HEK293T (cell line): ENCODE data around the gene CCT8L2.
"Not testable (repeated sequence)": the region's sequence is repeated elsewhere in the genome, so short reads cannot be mapped to it uniquely, and the experiment has no call there.

Source experiments
- ARNT ChIP-seq: fragments of 450-650 bp; IDR thresholded peaks from 2 replicates; pipeline ENCODE4 v1.6.1; 2017; ENCODE audit warnings: mild to moderate bottlenecking
- BHLHE40 ChIP-seq: fragments of 450-650 bp; IDR thresholded peaks from 2 replicates; pipeline ENCODE4 v1.6.1; 2016; ENCODE audit warnings: mild to moderate bottlenecking, moderate library complexity, borderline replicate concordance
- CTBP1 ChIP-seq: fragments of 450-650 bp; IDR thresholded peaks from 2 replicates; pipeline ENCODE4 v1.6.1; 2016; ENCODE audit warnings: borderline replicate concordance
- ELF4 ChIP-seq: fragments of 450-650 bp; IDR thresholded peaks from 2 replicates; pipeline ENCODE4 v1.6.1; 2017; ENCODE audit warnings: antibody characterized with exemption
- FOXA1 ChIP-seq: fragments of 450-650 bp; IDR thresholded peaks from 2 replicates; pipeline ENCODE4 v1.6.1; 2016; ENCODE audit warnings: mild to moderate bottlenecking
- L3MBTL2 ChIP-seq: fragments of 450-650 bp; conservative IDR thresholded peaks from 2 replicates; pipeline ENCODE4 v1.6.1; 2016; ENCODE audit warnings: mild to moderate bottlenecking
- LEF1 ChIP-seq: fragments of 450-650 bp; IDR thresholded peaks from 2 replicates; pipeline ENCODE4 v1.6.1; 2017; ENCODE audit warnings: mild to moderate bottlenecking, borderline replicate concordance
- NFRKB ChIP-seq: fragments of 450-650 bp; IDR thresholded peaks from 2 replicates; pipeline ENCODE4 v1.6.1; 2016; ENCODE audit warnings: mild to moderate bottlenecking, moderate library complexity
- SP1 ChIP-seq: fragments of 450-650 bp; IDR thresholded peaks from 2 replicates; pipeline ENCODE4 v1.6.1; 2017
- SUZ12 ChIP-seq: fragments of 450-650 bp; IDR thresholded peaks from 2 replicates; pipeline ENCODE4 v1.6.1; 2016; ENCODE audit warnings: mild to moderate bottlenecking
- TARDBP ChIP-seq: fragments of 450-650 bp; IDR thresholded peaks from 2 replicates; pipeline ENCODE4 v1.6.1; 2016
- ZNF384 ChIP-seq: fragments of 450-650 bp; IDR thresholded peaks from 2 replicates; pipeline ENCODE4 v1.6.1; 2016
- TF ChIP-seq, protein P1 (sequence below): fragments of 450-650 bp; IDR thresholded peaks from 2 replicates; pipeline ENCODE4 v1.6.1; 2016

GRCh38 chr22:16592231-16592630, 379 bp downstream of the CCT8L2 start:
- TF ChIP-seq FOXA1, ARNT, NFRKB, SP1, BHLHE40, CTBP1, ELF4, SUZ12, L3MBTL2, ZNF384, LEF1, TARDBP: not testable (repeated sequence)
- TF ChIP-seq, protein P1, sequence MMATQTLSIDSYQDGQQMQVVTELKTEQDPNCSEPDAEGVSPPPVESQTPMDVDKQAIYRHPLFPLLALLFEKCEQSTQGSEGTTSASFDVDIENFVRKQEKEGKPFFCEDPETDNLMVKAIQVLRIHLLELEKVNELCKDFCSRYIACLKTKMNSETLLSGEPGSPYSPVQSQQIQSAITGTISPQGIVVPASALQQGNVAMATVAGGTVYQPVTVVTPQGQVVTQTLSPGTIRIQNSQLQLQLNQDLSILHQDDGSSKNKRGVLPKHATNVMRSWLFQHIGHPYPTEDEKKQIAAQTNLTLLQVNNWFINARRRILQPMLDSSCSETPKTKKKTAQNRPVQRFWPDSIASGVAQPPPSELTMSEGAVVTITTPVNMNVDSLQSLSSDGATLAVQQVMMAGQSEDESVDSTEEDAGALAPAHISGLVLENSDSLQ = not testable (repeated sequence)
